Activated naive CD4-positive, alpha-beta T cell treated with anti-CD3 and anti-CD28 coated beads, Interleukin-2, amount 50 U/mL, for 24 hours (primary cell): ENCODE results near the gene AMER3.

Experiments used
- H3K27ac Mint-ChIP-seq: one replicate; pipeline ENCODE4 v1.8.0; 2021; ENCODE audit warnings: mild to moderate bottlenecking, mixed read lengths
- H3K27me3 Mint-ChIP-seq: one replicate; pipeline ENCODE4 v1.8.0; 2021; ENCODE audit warnings: mixed read lengths
- H3K36me3 Mint-ChIP-seq: one replicate; pipeline ENCODE4 v1.8.0; 2021; ENCODE audit warnings: mixed read lengths
- H3K4me1 Mint-ChIP-seq: one replicate; pipeline ENCODE4 v1.8.0; 2021; ENCODE audit warnings: mixed read lengths
- H3K4me3 Mint-ChIP-seq: one replicate; pipeline ENCODE4 v1.8.0; 2021; ENCODE audit warnings: mild to moderate bottlenecking, mixed read lengths
- H3K9me3 Mint-ChIP-seq: one replicate; pipeline ENCODE4 v1.8.0; 2021; ENCODE audit warnings: mixed read lengths

AMER3 gene

DNA sequence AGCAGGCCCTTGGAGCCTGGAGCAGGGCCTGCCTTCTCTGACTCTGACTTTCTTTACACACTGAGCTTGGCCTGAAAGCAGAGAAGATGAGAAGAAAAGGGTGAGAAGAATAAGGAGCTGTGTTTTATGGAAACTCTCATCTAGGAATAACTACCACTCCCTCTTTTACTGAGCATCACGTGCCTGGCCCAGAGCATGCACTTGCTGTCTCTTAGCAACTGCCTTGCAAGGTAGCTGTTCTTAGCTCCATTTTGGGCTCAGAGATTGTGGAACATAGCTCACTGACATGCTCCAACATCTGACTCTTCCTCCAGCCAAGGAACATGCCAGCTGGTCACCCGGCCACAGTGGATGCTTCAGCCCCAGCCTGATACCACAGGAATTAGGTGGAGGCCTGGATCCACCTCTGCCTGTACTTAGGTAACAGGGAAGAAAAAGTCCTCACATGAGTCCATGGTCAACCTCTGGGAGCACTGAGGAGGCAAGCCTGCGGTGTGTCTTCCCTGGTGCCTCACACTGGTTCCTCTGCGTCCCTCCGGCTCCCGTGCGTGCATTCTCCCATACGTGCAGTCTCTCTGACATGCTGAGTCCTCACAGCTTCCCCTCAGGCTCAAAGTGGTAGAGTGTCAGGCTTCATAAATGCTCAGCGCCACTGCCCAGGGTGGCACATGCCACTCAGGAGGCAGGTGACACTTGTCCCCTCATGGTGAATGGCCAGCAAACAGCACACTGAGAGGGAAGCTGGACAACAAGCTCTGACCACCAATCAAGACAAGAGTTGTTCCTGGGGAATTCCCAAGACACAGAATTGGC, 35.7 kb downstream of the AMER3 start:
- H3K9me3 Mint-ChIP-seq = no peaks in the 10 kb centered on the region
- no peaks in the 10 kb centered on the region for H3K36me3 Mint-ChIP-seq
- H3K27ac Mint-ChIP-seq = no peak overlapping the region
- peaks cover 6% of the 10 kb centered on the region for H3K27me3 Mint-ChIP-seq
- H3K4me1 Mint-ChIP-seq = no peaks in the 10 kb centered on the region
- no peak overlapping the region for H3K4me3 Mint-ChIP-seq

DNA sequence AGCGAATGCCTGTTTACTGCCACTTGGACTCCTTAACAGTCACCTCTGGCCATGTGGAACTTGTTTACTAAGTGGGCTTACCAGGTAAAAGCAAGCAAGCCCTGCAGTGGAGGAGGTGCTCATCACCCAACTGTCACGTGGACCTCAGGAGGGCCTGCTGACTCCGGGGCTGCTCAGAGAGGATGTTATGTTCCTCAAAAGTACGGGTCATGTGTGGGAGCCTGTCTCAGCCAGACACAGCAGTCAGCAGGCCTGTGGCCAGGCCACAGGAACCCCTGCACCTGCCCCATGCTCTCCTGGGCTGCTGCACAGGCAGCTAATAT, 36.2 kb downstream of the AMER3 start:
- no peak overlapping the region for H3K27ac Mint-ChIP-seq
- H3K4me3 Mint-ChIP-seq = no peak overlapping the region
- no peaks in the 10 kb centered on the region for H3K4me1 Mint-ChIP-seq
- no peaks in the 10 kb centered on the region for H3K9me3 Mint-ChIP-seq
- H3K27me3 Mint-ChIP-seq = peaks cover 6% of the 10 kb centered on the region
- no peaks in the 10 kb centered on the region for H3K36me3 Mint-ChIP-seq

DNA sequence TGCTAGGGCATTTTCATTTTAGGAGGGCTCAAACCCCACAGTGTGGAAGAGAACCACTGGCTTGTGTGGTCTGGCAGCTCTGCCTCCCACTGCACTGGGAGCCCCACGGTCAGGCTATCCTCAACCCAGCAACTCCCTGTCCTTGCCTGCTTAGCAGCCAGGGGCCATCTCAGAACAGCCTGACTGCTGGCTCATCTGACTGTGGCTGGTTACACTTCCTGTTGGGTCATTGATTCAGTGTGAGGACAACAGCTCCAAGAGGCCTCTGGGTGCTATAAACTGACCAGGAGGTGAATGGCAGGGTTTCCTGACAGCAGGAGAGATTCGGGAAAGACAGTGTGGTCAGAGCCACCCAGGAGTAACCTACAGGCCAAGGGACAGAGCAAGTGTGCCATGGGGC, 40.1 kb downstream of the AMER3 start:
- Mint-ChIP-seq H3K4me1 (peaks cover 4% of the 10 kb centered on the region), H3K4me3 (no peak overlapping the region), H3K27ac (no peak overlapping the region), H3K27me3 (peaks cover 3% of the 10 kb centered on the region), H3K36me3 (no peaks in the 10 kb centered on the region), H3K9me3 (no peaks in the 10 kb centered on the region)

DNA sequence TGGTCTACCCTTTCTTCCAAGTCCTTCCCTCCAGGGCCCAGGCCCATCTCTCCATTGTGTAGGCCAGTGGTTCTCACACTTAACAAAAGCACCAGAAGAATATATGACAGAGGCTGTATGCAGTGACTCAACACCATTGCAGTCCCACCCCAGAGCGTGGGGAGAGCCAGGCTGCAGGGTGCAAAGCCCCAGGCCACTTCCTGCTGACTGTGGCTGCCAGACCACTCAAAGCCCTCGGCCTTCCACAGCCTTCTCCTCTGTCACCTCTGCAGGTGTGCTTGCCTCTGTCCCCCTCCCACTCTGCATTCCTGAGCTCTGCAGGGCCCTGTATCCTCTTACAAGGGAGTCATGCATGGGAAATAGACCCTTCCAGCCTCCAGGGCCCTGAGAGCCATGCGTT, 41.0 kb downstream of the AMER3 start:
- peaks cover 3% of the 10 kb centered on the region for H3K27me3 Mint-ChIP-seq
- peaks cover 4% of the 10 kb centered on the region for H3K4me1 Mint-ChIP-seq
- no peak overlapping the region for H3K27ac Mint-ChIP-seq
- no peak overlapping the region for H3K4me3 Mint-ChIP-seq
- no peaks in the 10 kb centered on the region for H3K9me3 Mint-ChIP-seq
- no peaks in the 10 kb centered on the region for H3K36me3 Mint-ChIP-seq

DNA sequence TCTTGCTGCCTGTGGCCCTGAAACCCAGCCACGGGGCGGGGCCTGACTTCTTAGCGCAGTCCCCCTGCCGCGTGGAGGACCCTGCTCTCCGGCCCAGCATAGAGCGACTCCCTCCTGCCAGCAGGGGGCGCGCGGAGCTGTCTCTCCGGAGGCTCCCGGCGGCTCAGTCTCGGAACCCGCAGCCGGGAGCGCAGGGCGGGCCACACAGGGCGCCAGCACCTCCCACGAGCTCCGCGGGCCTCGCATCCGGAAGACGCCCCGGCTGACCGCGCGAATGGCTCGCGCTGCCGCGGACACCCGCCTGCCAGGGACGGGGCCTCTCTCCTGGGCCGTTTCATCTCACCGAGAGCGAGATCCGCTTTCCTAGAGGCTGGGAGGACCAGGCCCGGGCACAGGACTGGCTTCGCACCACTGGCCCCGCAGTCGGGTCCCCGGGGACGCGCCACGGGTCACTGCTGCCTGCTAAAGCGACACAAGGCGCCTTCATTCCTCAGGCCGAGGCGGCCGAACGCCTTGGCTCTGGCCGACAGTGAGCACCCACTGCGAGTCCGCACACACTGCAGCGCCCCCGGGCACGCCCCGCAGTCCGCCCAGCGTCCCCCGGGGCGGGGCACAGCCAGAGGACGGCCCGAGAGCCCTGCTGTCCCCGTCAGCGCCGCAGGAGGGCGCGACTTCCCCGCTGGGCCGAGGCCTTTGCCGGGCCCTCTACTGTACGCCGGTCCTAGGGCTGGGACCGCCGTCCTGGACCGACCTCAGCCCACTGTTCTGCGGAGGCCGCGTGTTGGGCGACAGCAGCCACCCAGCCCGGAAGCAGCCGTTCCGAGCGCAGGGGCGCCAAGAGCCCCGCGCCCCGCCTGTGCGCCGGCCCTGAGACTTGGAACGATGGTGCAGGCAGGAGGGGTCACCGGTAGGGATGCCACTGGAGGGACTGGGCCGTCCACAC, 42.4 kb downstream of the AMER3 start:
- Mint-ChIP-seq H3K4me3 (peak overlapping the region; percentile 62), H3K27me3 (peaks cover 2% of the 10 kb centered on the region), H3K4me1 (peaks cover 4% of the 10 kb centered on the region), H3K36me3 (no peaks in the 10 kb centered on the region), H3K27ac (peak overlapping the region; percentile 8), H3K9me3 (no peaks in the 10 kb centered on the region)

DNA sequence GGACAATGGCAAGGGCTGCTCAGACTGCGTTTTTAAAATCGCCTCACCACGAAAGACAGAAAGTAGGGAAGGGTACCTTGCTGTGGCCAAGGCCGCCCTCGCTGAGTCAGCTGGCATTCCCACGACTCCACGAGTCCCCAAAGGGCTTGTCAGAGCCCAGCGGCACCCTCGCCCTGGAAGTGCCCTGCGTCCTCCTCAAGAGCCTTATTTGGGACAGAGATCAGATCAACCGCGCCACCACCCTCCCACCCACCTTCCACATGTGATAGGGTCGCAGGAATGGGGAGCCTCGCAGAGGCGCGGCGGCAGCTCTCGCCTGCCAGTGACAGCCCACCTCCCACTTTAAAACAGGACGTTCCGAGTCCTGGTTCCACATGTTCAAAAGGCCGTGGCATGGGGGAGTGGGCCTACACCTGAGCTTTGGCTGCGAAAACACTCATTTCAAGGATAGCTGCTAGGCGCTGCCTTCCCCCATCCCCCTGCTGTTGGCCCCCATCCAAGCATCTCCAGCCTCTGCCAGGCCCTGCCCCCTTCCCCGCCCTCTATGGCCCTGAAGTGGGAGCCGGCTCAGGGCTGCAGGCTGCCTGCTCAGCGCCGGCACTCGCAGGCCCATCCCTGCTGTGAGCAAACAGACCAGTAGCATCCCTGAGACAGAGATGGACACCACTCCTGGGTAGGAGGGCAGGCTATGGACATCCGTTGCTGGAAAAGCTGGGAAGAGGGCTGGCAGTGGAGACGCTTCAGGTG, 43.3 kb downstream of the AMER3 start:
- peaks cover 4% of the 10 kb centered on the region for H3K4me1 Mint-ChIP-seq
- H3K27ac Mint-ChIP-seq = no peak overlapping the region
- no peaks in the 10 kb centered on the region for H3K36me3 Mint-ChIP-seq

DNA sequence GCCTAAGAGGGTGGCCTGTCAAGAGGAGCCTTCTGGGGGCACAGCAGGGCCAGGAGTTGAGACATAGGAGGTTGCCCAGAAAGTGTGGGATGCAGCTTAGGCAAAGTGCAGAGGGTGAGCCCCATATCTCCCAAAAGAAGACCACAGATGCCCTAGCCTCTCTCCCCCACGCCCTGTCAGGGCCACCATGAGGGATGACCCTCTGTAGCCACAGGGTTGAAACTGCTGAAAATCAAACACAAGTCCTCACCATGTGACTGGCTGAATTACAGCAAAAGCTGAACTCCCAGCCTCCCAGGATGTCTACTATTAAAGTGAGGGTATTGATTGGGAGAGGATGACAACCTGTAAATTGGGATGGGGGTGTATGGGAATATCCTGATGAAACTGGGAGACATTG, 44.0 kb downstream of the AMER3 start:
- Mint-ChIP-seq H3K4me3 (peak overlapping the region; percentile 6), H3K9me3 (no peaks in the 10 kb centered on the region), H3K36me3 (no peaks in the 10 kb centered on the region), H3K27me3 (no peaks in the 10 kb centered on the region), H3K27ac (peak overlapping the region; percentile 51), H3K4me1 (peaks cover 4% of the 10 kb centered on the region)

More for the DNA sequence above, 43.3 kb downstream of the AMER3 start:
- Mint-ChIP-seq H3K27me3 (no peaks in the 10 kb centered on the region), H3K9me3 (no peaks in the 10 kb centered on the region), H3K4me3 (peak overlapping the region; percentile 62)

DNA sequence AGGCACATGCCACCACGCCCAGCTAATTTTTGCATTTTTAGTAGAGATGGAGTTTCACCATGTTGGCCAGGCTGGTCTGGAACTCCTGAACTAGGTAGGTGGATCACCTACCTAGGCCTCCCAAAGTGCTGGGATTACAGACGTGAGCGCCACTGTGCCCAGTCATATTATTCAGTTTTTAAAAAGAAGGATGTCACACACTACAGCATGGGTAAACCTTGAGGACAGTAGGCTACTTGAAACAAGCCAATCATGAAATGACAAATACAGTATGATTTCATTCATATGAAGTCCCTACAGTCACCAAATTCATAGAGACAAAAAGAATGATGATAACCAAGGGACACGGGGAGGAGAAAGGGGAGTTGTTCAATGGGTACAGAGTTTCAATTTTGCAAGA, 50.3 kb downstream of the AMER3 start:
- Mint-ChIP-seq H3K36me3 (no peaks in the 10 kb centered on the region), H3K4me3 (no peak overlapping the region), H3K27ac (no peak overlapping the region), H3K27me3 (peaks cover 2% of the 10 kb centered on the region), H3K9me3 (no peaks in the 10 kb centered on the region), H3K4me1 (peaks cover 7% of the 10 kb centered on the region)

DNA sequence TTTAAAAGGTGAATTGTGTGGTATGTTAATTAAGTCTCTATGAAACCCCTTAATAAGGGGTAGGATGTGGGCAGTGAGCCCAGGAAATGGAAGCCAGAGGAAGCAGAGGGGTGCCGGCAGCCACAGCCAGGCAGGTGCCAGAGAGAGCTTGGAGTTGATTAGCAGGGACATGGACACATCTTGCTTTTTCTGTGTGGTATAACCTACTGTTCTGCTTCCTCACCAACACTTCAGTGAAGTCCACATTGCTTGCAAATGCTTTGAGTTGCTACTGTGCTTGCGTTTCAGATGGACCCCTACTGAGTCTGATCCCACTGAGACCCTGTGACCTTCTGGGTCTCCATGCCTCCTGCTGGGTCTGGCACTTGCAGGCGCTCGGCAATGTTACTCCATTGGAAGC, 51.0 kb downstream of the AMER3 start:
- Mint-ChIP-seq H3K4me3 (no peak overlapping the region), H3K9me3 (no peaks in the 10 kb centered on the region), H3K4me1 (peaks cover 7% of the 10 kb centered on the region), H3K36me3 (no peaks in the 10 kb centered on the region), H3K27me3 (peaks cover 2% of the 10 kb centered on the region), H3K27ac (no peak overlapping the region)

DNA sequence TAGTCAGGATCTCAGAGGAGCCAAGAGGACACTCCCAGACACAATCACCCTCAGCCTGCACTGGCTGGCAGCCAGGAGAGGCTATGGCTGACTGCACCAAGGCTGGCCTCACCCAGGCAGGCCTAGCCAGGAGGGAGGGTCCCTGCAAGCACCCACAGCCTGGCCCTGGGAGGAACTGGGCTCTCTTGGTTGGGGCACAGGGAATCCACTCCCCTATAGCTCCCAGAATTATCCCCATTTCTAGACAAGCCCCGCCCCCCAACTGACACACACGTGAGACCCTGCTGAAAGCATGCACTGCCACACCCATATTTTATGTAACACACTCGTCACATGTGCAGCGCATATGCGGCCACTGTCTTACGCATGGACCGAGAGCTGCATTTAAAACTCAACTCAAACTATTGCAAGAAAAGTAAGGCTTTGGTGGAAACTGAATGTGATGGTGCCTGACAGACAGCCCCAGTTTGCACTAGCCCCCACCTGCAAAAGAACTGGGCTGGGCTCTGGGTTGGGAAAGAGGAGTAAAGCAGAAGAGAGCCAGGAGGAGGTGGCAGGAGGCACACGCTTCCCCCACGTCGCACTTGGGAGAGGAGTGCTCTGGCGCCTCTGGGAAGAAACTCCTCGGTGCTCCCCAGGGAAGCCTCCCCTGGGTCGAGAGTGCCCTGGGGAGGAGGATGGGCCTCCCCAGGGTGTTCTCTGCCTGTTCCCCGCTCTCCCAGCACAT, 52.5 kb downstream of the AMER3 start:
- H3K36me3 Mint-ChIP-seq = no peaks in the 10 kb centered on the region
- H3K9me3 Mint-ChIP-seq = no peaks in the 10 kb centered on the region
- peaks cover 2% of the 10 kb centered on the region for H3K27me3 Mint-ChIP-seq
- peaks cover 7% of the 10 kb centered on the region for H3K4me1 Mint-ChIP-seq
- H3K27ac Mint-ChIP-seq = no peak overlapping the region
- no peak overlapping the region for H3K4me3 Mint-ChIP-seq

DNA sequence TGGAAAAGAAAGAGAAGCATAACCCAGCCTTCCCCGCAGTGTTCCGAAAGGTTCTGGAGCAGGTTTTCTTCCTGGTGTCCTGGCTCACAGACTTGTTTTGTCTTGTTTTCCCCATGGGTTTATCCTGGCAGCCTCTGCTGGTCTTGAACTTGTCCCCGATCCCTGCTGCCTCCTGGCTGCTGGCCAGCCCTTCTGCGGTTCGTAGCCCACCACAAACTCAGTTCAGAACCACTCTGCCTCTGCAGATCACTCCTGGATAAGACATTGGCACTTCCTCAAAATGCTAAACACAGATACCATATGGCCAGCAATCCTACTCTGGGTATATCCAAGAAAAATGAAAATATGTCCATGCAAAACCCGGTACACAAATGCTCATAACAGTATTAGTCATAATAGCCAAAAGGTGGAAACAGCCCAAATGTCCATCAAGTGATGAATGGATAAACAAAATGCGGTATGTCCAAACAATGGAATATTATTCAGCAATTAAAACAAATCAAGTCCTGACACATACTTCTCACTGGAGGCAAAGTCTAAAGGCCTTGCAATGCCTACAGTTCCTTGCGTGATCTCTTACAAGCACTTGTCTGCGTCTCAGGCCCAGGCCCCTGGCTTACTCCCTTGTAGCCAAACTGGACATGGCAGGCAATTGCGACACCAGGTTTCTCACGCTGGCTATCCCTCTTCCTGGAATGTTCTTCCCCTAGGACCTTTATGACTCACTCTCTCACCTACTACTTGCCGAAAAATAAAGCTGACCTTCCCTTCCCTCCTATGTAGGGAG, 53.3 kb downstream of the AMER3 start:
- Mint-ChIP-seq H3K4me1 (peaks cover 7% of the 10 kb centered on the region), H3K36me3 (no peaks in the 10 kb centered on the region), H3K9me3 (no peaks in the 10 kb centered on the region), H3K27ac (no peak overlapping the region), H3K4me3 (no peak overlapping the region), H3K27me3 (peaks cover 5% of the 10 kb centered on the region)

DNA sequence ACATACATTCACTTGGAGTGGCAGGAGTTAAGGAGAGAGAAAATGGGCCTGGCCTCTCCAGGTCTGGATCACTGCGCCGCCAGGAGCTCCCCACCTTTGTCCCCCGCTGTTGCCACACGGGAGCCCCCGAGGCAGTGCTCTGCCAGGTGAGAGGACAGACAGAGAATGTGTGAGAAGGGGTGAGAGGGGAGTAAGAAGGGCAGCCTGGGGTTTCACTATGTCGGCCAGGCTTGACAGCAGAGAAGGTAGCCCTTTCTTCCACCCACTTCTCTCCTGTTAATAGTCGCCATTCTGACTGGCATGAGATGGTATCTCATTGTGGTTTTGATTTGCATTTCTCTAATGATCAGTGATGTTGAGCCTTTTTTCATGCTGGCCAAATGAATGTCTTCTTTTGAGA, 55.1 kb downstream of the AMER3 start:
- Mint-ChIP-seq H3K9me3 (no peaks in the 10 kb centered on the region), H3K27me3 (peaks cover 5% of the 10 kb centered on the region), H3K4me1 (peaks cover 7% of the 10 kb centered on the region), H3K27ac (no peak overlapping the region), H3K4me3 (no peak overlapping the region), H3K36me3 (no peaks in the 10 kb centered on the region)

DNA sequence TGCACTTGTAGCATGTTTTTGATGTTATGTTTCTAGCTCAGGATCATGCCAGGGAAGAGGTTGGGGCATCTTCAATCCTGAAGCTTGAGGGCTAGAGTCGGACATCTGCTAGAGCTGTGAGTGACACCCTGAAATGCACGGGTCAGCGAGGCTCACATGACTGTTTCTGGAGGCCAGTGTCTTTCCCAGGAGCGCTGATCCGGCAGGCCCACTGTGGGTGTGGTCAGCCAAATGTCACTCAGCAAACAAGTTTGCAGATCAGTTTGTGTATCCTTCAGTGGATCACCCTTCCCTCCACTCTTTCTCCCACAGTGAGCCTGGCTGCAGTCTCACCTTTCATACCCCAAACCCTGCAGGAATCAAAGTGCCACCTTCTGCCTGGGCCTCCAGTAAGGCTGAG, 58.4 kb downstream of the AMER3 start:
- no peaks in the 10 kb centered on the region for H3K9me3 Mint-ChIP-seq
- no peak overlapping the region for H3K4me3 Mint-ChIP-seq
- H3K27me3 Mint-ChIP-seq = peaks cover 3% of the 10 kb centered on the region
- H3K4me1 Mint-ChIP-seq = no peaks in the 10 kb centered on the region
- H3K36me3 Mint-ChIP-seq = no peaks in the 10 kb centered on the region
- H3K27ac Mint-ChIP-seq = no peak overlapping the region

DNA sequence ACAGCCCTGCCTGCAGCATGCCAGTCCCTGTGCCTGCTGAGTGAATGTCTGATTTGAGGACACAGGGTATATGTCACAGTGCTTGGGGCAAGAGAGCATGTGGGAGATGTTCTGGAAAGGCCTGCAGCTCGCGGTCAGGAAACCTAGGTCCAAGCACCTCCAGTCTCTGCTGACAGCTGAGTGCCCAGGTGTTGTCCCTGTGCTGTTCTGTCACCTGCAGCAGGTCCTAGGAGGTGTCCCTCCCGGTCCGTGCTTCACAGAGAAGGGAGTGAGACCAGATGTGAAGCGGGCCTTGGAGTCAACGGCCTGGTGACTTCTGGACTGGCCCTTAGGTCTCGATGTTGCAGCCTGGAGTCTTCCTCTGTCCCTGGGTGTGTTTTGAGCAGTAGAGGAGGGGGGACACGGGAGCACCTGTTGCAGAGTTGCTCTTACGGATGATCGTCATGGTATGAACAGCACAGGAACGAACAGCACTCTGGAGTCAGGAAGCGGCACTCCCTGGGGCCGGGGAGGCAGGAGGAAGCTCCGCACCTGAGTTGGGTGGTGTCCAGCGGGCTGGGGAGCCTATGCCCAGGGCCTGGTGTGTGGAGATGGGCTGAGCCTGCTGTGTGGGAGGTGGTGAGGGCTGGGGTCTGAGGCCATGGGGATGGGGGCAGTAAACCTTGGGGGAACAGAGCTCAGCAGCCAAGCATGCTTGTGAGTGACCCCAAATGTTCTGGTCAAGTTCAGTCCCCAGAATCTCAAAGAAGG, 59.8 kb downstream of the AMER3 start:
- peaks cover 3% of the 10 kb centered on the region for H3K27me3 Mint-ChIP-seq
- no peak overlapping the region for H3K27ac Mint-ChIP-seq
- H3K4me3 Mint-ChIP-seq = no peak overlapping the region
- H3K4me1 Mint-ChIP-seq = no peaks in the 10 kb centered on the region
- H3K36me3 Mint-ChIP-seq = no peaks in the 10 kb centered on the region
- no peaks in the 10 kb centered on the region for H3K9me3 Mint-ChIP-seq
